Body of pancreas (tissue), 4 donors: ENCODE data around the gene GPR89B.

Experiments
- POLR2A ChIP-seq, 3 donors: fragments of 450-650 bp; IDR thresholded peaks; one replicate each; pipeline ENCODE4 v1.6.1; 2016; ENCODE audit warnings: antibody characterized with exemption in 3 of 3, mild to moderate bottlenecking in 2 of 3
- TF ChIP-seq, protein P1 (sequence below), 7 experiments: fragments of 450-650 bp in 4 of 7; fragments of 200-600 bp in 3 of 7; sonication (generic) in 3 of 7; IDR thresholded peaks; one replicate each; pipeline ENCODE4 v1.5.1; 2016 to 2019; ENCODE audit warnings: antibody characterized with exemption in 7 of 7

DNA sequence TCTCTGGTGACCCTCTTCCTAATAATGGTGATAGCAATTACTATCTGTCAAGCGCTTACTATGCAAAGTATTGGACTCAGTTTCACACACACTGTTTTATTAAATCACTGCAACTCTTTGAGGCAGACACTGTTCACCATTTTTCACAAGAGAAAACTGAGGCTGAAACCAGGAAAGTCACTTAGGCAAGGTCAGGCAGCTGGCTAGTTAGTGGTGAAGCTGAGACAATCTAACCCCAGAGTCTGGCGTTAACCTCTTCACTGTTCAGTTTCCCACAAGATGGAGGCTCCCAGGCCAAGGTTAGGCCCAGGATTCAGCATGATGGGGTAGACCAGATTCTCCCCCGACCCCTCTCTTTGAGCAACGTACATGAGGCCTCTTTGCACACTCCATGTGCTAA lies 30.4 kb upstream of the GPR89B start:
- TF ChIP-seq, protein P1, sequence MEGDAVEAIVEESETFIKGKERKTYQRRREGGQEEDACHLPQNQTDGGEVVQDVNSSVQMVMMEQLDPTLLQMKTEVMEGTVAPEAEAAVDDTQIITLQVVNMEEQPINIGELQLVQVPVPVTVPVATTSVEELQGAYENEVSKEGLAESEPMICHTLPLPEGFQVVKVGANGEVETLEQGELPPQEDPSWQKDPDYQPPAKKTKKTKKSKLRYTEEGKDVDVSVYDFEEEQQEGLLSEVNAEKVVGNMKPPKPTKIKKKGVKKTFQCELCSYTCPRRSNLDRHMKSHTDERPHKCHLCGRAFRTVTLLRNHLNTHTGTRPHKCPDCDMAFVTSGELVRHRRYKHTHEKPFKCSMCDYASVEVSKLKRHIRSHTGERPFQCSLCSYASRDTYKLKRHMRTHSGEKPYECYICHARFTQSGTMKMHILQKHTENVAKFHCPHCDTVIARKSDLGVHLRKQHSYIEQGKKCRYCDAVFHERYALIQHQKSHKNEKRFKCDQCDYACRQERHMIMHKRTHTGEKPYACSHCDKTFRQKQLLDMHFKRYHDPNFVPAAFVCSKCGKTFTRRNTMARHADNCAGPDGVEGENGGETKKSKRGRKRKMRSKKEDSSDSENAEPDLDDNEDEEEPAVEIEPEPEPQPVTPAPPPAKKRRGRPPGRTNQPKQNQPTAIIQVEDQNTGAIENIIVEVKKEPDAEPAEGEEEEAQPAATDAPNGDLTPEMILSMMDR (IDR thresholded peaks at IDR 0.05): no peak
- TF ChIP-seq POLR2A (IDR thresholded peaks at IDR 0.05): no peak
